Medulla oblongata (tissue), 1 donor: ENCODE data around the gene DNAH2.

Experiments used
- DNase-seq: peaks from one replicate; pipeline ENCODE4 v3.0.0-alpha.2; 2015; ENCODE audit errors: extremely low spot score

The DNAH2 gene, protein sequence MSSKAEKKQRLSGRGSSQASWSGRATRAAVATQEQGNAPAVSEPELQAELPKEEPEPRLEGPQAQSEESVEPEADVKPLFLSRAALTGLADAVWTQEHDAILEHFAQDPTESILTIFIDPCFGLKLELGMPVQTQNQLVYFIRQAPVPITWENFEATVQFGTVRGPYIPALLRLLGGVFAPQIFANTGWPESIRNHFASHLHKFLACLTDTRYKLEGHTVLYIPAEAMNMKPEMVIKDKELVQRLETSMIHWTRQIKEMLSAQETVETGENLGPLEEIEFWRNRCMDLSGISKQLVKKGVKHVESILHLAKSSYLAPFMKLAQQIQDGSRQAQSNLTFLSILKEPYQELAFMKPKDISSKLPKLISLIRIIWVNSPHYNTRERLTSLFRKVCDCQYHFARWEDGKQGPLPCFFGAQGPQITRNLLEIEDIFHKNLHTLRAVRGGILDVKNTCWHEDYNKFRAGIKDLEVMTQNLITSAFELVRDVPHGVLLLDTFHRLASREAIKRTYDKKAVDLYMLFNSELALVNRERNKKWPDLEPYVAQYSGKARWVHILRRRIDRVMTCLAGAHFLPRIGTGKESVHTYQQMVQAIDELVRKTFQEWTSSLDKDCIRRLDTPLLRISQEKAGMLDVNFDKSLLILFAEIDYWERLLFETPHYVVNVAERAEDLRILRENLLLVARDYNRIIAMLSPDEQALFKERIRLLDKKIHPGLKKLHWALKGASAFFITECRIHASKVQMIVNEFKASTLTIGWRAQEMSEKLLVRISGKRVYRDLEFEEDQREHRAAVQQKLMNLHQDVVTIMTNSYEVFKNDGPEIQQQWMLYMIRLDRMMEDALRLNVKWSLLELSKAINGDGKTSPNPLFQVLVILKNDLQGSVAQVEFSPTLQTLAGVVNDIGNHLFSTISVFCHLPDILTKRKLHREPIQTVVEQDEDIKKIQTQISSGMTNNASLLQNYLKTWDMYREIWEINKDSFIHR (N-terminal part only)

DNA sequence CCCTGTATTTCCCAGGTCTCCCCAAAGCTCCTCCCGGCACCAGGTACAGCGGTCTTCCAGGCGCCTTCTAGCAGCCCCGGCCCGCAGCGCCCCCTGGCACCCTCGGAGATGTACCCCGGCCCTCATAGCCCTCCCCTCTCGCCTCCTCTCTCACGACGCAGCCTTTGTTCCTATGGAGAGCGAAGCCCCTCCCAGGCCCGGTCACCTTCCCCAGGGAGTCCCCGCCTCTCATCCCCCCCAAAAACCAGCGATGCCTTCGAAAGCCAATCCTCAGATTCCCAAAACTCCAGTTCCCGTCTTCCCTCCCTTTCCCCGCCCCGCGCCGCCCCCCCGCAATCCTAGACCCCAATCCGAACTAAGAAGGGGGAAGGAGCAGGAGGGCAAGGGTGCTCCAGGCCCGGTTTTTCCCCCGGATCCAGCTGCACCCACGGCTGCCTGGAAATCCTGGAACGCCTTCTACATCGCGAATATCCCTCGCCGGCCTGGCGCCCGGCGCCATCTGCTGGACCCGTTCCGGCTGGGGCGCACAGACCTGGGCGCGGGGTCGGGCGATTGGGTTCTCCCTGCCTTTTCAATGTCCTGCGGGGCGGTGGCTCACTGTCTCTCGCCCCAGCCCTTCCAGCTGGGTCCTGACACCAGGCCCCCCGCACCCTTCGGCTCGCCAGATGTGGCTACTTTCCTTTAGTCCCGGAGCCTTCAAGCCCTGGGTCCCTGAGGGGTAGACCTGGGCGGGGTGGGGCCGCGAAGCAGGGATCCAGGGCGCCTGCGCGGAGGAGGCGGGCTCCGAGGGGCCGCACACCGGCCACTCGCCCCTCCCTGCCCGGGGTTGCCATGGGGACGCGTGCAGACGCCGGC lies at the start of gene DNAH2:
Gene DNAH2, plus strand, starts transcription at position 844 of the 855 bp plus-strand sequence. CDS start 1,991 bp downstream, outside the sequence.
- peak; percentile 65 for DNase-seq

DNA sequence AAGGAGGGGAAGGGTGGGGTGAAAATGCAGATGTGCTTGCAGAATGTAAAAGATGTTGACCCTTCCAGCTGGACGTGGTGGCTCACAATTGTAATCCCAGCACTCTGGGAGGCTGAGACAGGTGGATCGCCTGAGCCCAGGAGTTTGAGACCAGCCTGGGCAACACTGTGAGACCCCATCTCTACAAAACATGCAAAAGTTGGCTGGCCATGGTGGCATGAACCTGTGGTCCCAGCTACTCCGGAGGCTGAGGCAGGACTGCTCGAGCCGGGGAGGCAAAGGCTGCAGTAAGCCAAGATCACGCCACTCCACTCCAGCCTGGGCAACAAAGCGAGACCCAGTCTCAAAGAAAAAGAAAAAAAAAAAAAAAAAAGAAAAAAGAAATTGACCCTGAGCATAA lies 49.1 kb upstream of the DNAH2 start:
- DNase-seq, result no peak

DNA sequence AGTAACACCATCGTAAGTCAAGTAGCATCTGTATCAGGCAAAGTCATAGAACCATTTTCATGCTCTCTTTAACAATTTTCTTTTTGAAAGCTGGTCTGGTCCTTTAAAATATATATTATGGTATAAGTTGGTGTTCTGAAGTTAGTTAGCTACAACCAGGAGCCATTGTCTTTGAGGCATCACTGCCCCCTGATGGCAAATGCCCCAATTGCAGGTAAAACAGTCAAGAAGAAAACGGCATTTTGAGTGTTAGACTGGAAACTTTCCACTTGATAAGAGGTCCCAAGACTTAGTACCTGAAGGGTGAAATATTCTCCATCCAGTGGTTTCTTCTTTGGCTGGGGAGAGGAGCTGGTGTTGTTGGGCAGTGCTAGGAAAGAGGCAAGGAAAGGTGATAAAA lies 44.3 kb upstream of the DNAH2 start:
- DNase-seq, result no peak

DNA sequence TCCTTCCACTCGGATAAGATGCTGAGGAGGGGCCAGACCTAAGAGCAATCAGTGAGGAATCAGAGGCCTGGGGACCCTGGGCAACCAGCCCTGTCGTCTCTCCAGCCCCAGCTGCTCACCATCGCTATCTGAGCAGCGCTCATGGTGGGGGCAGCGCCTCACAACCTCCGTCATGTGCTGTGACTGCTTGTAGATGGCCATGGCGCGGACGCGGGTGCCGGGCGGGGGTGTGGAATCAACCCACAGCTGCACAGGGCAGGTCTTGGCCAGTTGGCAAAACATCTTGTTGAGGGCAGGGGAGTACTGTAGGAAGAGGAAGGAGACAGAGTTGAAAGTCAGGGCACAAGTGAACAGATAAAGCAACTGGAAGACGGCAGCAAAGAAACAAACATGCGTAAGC lies 42.6 kb upstream of the DNAH2 start:
- DNase-seq, result no peak

DNA sequence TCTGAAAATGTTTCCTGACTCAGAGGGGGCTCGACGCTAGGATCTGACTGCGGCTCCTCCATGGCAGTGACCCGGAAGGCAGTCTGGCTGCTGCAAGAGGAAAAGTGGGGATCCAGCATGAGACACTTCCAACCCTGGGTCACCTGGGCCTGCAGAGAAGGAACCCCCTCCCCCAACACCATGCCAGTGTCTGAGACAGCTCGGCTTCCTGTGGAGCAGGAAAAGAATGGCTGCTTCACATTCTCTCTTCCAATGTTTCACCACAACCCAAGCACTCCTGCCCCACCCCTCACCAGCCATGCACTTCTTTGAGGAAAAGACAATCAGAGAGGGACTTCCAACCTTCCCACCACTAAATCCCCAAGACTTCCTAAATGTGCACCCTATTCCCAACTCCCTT lies 41.0 kb upstream of the DNAH2 start:
- no peak for DNase-seq

DNA sequence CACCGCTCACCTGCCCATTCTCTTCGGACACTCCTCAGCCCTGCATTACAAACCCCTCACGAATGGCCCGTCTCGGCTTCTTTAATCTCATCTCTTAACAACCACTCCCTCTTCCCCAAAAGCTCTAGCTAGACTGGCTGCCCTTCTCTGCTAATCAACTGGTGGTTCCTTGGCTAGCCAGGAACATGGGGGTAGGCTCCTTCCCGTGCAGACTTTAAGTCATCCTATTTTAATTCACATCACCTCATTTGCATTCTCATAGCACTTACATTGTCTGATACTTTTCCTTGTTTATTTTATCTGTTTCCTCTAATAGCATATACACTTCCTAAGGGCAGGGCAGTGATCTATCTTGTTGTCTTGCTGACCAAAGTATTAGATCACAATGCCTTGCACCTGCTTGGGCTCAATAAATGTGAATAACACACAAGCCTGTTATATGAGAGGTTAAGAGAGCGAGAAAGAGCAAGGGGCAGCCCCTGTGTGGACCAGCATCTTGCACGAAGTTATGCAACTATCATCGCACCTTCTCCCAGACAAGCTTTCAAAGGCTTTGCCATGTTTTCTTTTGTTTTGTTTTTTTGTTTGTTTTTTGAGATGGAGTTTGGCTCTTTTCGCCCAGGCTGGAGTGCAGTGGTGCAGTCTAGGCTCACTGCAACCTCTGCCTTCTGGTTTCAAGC lies 40.0 kb upstream of the DNAH2 start:
- DNase-seq, result no peak

DNA sequence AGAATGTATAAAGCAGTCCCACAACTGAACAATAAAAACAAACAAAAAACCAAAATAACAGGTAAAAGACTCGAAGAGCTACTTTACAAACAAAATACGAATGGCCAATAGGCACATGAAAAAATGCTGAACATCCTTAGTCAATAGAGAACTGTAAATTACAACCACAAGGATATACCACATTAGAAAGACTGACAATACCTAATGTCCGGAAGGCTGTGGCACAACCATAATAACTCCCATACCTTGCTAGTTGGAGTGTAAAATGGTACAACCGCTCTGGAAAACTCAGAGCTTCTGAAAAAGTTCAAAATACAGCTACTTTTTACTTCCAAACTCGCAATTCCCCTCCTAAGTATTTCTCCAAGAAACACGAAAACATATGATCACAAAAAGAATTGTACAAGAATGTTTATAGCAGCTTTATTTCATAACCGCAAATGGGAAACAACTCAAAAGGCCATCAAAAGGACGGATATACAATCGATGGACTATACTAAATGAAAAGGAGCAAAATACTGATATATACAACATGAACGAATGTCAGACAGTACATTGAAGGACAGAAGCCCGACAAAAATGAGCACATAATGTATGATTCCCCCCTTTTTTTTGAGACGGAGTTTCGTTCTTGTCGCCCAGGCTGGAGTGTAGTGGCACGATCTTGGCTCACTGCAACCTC lies 32.6 kb upstream of the DNAH2 start:
- peak; percentile 12 for DNase-seq

DNA sequence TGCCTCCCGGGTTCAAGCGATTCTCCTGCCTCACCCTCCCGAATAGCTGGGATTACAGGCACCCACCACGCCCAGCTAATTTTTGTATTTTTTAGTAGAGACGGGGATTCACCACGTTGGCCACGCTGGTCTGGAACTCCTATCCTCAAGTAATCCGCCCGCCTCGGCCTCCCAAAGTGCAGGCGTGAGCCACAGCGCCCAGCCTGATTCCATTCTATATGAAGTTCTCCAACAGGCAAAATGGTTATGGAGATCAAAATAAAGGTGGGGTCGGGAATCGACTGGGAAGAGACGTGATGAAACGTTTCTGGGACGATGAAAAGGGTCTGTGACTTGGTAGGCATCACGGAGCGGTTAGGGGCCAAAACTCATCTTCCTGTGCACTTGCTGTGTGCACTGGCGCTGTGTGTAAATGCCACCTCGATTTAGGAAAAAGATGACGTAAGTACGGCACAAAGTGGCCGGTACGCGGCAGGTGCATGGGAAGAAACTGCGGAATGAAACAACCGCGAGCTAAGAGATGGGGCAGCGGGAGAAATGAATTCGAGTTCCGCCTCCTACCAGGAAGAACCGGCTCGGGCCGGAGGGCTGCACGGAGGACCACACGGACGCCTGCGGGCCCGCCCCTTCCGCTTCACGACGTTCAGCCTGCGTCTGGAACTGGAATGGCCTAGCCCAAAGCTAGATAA lies 31.9 kb upstream of the DNAH2 start:
- DNase-seq, result peak; percentile 97

DNA sequence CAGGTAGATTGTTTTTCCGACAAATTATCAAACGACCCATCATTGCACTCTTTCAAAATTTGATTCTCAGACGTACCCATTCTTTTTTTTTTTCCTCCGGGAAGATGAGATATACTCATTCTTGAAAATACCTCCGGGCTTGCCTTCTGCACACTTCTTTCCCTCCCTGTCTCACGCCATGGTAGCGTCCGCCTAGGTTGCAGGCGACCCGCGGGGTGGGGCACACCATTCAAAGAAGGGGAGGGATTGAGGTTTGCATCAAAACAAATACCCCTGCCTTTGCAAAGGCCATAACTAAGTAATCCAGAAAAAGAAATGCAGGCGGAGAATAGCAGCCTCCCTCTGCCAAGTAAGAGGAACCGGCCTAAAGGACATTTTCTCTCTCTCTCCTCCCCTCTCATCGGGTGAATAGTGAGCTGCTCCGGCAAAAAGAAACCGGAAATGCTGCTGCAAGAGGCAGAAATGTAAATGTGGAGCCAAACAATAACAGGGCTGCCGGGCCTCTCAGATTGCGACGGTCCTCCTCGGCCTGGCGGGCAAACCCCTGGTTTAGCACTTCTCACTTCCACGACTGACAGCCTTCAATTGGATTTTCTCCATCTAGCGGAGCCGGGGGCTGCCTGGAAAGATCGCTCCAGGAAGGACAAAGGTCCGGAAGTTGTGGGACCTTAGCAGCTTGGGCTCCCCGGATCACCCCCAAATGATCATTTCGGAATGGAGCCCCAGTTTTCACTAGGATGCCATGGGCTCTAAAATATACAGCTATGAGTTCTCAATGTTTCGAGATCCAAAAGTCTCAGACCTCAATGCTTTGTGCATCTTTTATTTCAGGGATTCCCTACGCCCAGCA lies 31.1 kb upstream of the DNAH2 start:
- peak; percentile 91 for DNase-seq

DNA sequence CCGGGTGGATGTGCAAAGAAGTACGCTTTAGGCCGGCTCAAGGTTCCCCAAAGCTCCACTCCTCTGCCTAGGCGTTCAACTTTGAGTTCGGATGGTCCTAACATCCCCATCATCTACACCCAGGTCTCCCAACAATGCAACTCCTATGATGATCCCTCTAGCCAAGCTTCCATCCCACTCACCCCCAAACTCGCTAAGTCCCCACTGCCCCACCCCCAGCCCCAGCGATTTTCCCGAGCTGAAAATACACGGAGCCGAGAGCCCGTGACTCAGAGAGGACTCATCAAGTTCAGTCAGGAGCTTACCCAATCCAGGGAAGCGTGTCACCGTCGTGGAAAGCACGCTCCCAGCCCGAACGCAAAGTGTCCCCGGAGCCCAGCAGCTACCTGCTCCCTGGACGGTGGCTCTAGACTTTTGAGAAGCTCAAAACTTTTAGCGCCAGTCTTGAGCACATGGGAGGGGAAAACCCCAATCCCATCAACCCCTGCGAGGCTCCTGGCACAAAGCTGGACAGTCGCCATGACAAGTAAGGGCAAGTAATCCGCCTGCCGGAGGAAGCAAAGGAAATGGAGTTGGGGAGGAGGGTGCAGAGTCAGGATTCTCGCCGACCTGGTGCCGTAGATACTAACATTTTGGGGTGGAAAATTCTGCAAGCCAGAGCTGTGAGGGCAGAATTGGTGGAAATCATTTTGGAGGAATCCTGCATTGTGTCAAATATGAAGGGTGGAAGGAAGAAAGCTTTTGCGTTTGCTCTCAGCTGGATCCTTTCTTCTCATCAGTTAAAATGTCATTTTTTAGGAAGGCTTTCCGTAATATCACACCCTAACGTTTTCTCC lies 30.3 kb upstream of the DNAH2 start, which contains the start of gene TP53:
Gene TP53, minus strand, starts transcription at position 419 of the 836 bp plus-strand sequence. CDS start 10,896 bp downstream, outside the sequence.
- peak; percentile 97 for DNase-seq

DNA sequence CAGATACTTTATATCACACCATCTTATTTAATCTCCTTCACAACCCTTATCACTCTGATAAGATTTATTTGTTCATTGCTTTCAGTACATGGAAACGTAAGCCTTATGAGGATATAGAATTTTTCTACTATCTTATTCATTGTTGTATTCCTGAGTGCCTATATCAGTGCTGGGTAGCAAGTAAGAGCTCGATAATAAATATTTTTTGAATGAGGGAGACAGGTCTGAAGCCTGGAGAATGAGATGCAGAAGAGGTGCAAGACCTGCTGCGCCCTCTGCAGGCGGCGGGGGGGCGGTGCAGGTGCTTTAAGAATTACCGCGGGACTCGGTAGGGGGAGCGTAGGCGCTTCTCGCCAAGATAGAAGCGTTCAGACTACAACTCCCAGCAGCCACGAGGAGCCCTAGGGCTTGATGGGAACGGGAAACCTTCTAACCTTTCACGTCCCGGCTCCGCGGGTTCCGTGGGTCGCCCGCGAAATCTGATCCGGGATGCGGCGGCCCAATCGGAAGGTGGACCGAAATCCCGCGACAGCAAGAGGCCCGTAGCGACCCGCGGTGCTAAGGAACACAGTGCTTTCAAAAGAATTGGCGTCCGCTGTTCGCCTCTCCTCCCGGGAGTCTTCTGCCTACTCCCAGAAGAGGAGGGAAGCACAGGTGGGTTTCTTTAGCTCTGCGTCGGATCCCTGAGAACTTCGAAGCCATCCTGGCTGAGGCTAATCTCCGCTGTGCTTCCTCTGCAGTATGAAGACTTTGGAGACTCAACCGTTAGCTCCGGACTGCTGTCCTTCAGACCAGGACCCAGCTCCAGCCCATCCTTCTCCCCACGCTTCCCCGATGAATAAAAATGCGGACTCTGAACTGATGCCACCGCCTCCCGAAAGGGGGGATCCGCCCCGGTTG lies 29.4 kb upstream of the DNAH2 start, which contains the start of gene WRAP53:
Gene WRAP53, plus strand, starts transcription at position 570 of the 900 bp plus-strand sequence. Its CDS starts 172 bp downstream, at position 742.
- DNase-seq, result peak; percentile 99

DNA sequence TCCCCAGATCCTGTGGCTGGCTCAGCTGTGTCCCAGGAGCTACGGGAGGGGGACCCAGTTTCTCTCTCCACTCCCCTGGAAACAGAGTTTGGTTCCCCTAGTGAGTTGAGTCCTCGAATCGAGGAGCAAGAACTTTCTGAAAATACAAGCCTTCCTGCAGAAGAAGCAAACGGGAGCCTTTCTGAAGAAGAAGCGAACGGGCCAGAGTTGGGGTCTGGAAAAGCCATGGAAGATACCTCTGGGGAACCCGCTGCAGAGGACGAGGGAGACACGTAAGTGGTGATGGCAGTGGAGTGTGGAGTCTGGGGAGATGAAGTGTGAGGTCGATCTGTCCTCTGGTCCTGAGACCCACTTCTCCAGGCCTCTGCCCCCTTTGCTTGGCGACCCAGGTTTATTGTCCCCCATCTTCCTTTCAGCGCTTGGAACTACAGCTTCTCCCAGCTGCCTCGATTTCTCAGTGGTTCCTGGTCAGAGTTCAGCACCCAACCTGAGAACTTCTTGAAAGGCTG lies 28.7 kb upstream of the DNAH2 start:
- DNase-seq, result no peak

DNA sequence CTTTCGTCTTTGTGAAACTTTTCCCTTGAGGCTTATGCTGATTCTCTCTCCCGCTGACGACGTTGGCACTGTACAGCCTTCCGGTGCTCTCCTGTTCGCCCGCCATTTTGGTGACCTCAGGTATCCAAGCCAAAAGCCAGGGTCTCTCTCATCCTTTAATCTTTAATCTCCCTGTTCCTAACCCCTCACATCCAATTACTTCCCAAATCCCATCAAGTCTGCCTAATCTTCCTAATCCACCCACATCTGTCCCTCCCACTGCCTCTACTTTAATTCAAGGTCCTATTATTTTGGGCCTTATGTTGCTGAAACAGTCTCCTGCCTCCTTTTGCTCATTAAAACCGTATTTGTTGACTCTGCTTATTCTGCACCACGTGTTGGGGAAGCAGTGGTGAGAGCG lies 22.0 kb upstream of the DNAH2 start:
- no peak for DNase-seq

DNA sequence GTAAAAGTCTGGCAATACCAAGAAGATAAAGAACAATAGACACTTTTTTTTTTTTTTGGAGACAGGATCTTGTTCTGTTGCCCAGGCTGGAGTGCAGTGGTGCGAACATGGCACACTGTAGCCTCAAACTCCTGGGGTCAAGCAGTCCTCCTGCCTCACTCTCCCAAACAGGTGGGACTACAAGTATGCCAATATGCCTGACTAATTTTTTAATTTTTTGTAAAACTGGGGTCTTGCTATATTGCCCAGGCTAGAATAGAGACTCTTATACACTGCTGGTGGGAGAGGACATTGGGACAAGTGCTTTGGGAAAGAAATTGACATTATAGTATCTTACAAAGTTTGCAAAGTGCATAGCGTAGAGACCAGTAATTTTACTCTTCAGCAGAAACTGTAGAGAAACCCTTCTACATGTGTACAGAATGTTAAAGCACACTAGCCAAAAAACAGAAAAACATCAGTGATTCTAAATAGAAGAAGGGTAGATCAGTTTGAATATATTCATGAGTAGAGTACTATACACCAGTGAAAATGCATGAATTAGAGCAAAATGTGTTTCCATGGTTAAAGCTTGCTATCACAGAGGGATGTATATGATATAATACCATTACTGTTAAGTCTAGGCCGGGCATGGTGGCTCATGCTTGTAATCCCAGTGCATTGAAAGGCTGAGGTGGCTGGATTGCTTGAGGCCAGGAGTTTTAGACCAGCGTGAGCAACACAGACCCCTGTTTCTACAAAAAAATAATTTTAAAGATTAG lies 19.5 kb upstream of the DNAH2 start:
- no peak for DNase-seq

DNA sequence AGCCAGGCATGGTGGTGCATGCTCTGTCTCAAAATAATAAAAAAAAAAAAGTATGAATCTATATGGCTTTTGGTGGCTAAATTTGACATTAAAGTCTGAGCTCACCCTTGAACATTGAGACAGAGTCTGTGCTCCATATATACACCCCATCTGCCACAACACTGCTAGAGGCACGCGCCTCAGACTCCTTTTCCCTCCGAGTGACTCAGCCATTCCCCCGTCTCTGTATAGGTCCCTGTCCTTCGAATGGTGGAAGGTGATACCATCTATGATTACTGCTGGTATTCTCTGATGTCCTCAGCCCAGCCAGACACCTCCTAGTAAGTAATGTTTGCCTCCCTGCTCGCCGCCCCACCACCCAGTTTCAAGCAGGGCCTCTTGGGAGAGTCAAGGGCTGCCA lies 17.0 kb upstream of the DNAH2 start:
- no peak for DNase-seq

DNA sequence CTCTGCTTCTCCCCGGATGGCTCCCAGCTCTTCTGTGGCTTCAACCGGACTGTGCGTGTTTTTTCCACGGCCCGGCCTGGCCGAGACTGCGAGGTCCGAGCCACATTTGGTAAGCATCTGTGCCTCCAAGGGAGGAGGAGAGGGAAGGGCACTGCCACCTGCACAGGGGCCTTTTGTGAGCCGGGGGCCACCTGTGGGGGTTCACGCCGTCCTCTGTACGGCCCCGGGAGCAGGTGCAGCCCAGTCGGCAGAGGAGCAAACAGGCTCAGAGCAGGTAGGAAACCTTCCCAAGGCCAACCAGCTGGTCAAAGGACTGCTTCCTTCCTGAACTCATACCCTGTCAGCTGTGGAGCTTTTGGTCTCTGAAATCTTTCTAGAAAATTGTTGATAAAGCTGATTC lies 15.9 kb upstream of the DNAH2 start:
- no peak for DNase-seq
